Measurements from ENCODE around the gene C14orf93. TPM values are rescaled to one million over a fixed set of nuclear protein-coding genes. Genes with fewer than 3 reads are reported as not detected.
A peak's percentile ranks its signal among the peaks of the same experiment; 100 is the strongest.

The C14orf93 gene
- total and polyA plus RNA-seq, 9 of the 15 experiments (the other 6 are each of a cell fraction or from before 2014, with no cell fraction given): 2.2 to 22.4 (median 16.1) TPM

DNA sequence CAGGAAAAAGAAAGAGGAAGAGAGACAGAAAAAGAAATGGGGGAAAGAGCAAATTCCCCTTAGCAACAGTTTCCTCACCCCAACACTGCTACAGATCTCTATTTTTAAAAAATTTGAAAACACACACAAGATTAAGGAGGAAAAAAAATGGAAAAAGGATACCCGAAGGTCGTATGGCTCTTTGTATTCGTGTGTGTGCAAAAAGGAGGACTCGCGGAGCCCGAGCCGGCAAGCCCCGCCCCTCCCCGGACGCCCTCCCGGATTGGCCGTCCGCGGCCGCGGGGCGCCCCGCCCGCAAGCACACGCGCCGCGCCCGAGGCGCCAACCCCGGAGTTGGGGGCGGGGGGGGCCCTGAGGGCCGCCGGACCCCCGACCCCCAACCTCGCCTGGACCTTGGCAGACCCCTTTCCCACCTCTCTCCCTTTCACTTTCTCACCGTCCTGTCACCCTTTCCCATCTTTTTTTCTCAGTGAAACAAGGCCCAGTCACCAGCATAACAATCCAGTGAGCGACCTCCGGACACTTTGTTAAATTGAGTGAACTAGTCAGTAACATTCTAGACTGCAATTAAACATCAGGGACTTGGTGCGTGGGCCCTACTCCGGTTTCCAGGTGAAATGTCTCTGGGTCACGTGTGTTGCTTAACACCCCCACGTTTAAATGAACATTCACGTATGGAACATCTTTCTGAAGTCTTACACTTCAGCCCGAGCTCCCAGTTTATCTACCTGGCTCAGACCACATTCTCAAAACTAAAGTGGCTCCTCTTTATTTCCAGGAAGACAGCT lies at the start of gene C14orf93 (continued):
- TF ChIP-seq CEBPZ (IDR thresholded peaks at IDR 0.05; ENCODE audit: borderline replicate concordance, low read depth, low read length): no peak
- TF ChIP-seq, protein P1, sequence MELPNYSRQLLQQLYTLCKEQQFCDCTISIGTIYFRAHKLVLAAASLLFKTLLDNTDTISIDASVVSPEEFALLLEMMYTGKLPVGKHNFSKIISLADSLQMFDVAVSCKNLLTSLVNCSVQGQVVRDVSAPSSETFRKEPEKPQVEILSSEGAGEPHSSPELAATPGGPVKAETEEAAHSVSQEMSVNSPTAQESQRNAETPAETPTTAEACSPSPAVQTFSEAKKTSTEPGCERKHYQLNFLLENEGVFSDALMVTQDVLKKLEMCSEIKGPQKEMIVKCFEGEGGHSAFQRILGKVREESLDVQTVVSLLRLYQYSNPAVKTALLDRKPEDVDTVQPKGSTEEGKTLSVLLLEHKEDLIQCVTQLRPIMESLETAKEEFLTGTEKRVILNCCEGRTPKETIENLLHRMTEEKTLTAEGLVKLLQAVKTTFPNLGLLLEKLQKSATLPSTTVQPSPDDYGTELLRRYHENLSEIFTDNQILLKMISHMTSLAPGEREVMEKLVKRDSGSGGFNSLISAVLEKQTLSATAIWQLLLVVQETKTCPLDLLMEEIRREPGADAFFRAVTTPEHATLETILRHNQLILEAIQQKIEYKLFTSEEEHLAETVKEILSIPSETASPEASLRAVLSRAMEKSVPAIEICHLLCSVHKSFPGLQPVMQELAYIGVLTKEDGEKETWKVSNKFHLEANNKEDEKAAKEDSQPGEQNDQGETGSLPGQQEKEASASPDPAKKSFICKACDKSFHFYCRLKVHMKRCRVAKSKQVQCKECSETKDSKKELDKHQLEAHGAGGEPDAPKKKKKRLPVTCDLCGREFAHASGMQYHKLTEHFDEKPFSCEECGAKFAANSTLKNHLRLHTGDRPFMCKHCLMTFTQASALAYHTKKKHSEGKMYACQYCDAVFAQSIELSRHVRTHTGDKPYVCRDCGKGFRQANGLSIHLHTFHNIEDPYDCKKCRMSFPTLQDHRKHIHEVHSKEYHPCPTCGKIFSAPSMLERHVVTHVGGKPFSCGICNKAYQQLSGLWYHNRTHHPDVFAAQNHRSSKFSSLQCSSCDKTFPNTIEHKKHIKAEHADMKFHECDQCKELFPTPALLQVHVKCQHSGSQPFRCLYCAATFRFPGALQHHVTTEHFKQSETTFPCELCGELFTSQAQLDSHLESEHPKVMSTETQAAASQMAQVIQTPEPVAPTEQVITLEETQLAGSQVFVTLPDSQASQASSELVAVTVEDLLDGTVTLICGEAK (IDR thresholded peaks at IDR 0.05): peak; percentile 31
- TF ChIP-seq, protein P1 (CRISPR knock-in tag; IDR thresholded peaks at IDR 0.05): no peak
- TF ChIP-seq, protein P2, sequence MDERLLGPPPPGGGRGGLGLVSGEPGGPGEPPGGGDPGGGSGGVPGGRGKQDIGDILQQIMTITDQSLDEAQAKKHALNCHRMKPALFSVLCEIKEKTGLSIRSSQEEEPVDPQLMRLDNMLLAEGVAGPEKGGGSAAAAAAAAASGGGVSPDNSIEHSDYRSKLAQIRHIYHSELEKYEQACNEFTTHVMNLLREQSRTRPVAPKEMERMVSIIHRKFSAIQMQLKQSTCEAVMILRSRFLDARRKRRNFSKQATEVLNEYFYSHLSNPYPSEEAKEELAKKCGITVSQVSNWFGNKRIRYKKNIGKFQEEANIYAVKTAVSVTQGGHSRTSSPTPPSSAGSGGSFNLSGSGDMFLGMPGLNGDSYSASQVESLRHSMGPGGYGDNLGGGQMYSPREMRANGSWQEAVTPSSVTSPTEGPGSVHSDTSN (CRISPR knock-in tag; IDR thresholded peaks at IDR 0.05; ENCODE audit: low read depth): no peak
- TF ChIP-seq, protein P2 (tag; conservative IDR thresholded peaks at IDR 0.05; ENCODE audit: low read depth): no peak
- no peak for TF ChIP-seq FOXA3 (CRISPR knock-in tag; conservative IDR thresholded peaks at IDR 0.05 in 1 of 2, IDR thresholded peaks at IDR 0.05 in 1 of 2)
- no peak for TF ChIP-seq TCF7L2 (IDR thresholded peaks at IDR 0.05; ENCODE audit: low read depth, low read length)
- peak; percentile 33 for TF ChIP-seq CHD4 (IDR thresholded peaks at IDR 0.05; ENCODE audit: insufficient read depth, insufficient replicate concordance, low read depth, low read length, poor library complexity, severe bottlenecking)
